Endodermal cell (in vitro differentiated cells): Measurements from ENCODE around the gene PAK1. TPM values are rescaled to one million over a fixed set of nuclear protein-coding genes. Genes with fewer than 3 reads are reported as not detected.

Experiments
- DNase-seq: peaks from one replicate; pipeline ENCODE4 v3.0.0-alpha.2; 2017
- H3K27ac ChIP-seq: 2 replicates; pipeline ENCODE4 v1.5.1; 2013; ENCODE audit warnings: mild to moderate bottlenecking, low read depth, low read length, moderate library complexity
- H3K27me3 ChIP-seq: 2 replicates; pipeline ENCODE4 v1.6.1; 2013; ENCODE audit warnings: mild to moderate bottlenecking, low read length, moderate library complexity; ENCODE audit not compliant: insufficient read depth, control insufficient read depth, poor library complexity, severe bottlenecking
- H3K36me3 ChIP-seq: 2 replicates; pipeline ENCODE4 v1.7.0; 2013; ENCODE audit warnings: mild to moderate bottlenecking, low read length, moderate library complexity; ENCODE audit not compliant: control insufficient read depth, insufficient read depth
- H3K4me1 ChIP-seq: one replicate; pipeline ENCODE4 v1.7.0; 2013; ENCODE audit warnings: low read length; ENCODE audit not compliant: control insufficient read depth, insufficient read depth
- H3K4me3 ChIP-seq: 2 replicates; pipeline ENCODE4 v1.5.1; 2013; ENCODE audit warnings: mild to moderate bottlenecking, low read length, moderate library complexity
- H3K9ac ChIP-seq: 2 replicates; pipeline ENCODE4 v1.6.1; 2013; ENCODE audit warnings: mild to moderate bottlenecking, low read length, moderate library complexity; ENCODE audit not compliant: poor library complexity, severe bottlenecking; ENCODE audit errors: extremely low read depth
- H3K9me3 ChIP-seq: 2 replicates; pipeline ENCODE4 v1.6.1; 2013; ENCODE audit warnings: mild to moderate bottlenecking, low read length, moderate library complexity; ENCODE audit not compliant: control insufficient read depth
- H3K27ac Mint-ChIP-seq: 2 replicates; pipeline ENCODE4 v1.8.0; 2020; ENCODE audit warnings: mixed read lengths
- H3K27me3 Mint-ChIP-seq: 2 replicates; pipeline ENCODE4 v1.8.0; 2021; ENCODE audit warnings: mild to moderate bottlenecking, mixed read lengths; ENCODE audit not compliant: insufficient read depth
- H3K36me3 Mint-ChIP-seq: 2 replicates; pipeline ENCODE4 v1.8.0; 2020; ENCODE audit warnings: low read depth, mixed read lengths
- H3K4me1 Mint-ChIP-seq: 2 replicates; pipeline ENCODE4 v1.8.0; 2020; ENCODE audit warnings: mixed read lengths
- H3K4me3 Mint-ChIP-seq: 2 replicates; pipeline ENCODE4 v1.8.0; 2020; ENCODE audit warnings: mild to moderate bottlenecking, moderate library complexity, mixed read lengths
- H3K9me3 Mint-ChIP-seq: 2 replicates; pipeline ENCODE4 v1.8.0; 2020; ENCODE audit warnings: mild to moderate bottlenecking, mixed read lengths
- CTCF ChIP-seq: fragments of 200-600 bp; sonication (generic); conservative IDR thresholded peaks from 2 replicates; pipeline ENCODE4 v1.5.0; 2021; ENCODE audit warnings: antibody characterized with exemption, mild to moderate bottlenecking
- WGBS, 2 experiments: methylation state at CpG; one replicate each; pipeline versions ENCODE4 v1.1.5 to v1.1.7; 2013; ENCODE audit warnings: missing lambda C conversion rate in 2 of 2, mixed read lengths in 1 of 2; ENCODE audit not compliant: insufficient coverage in 1 of 2, insufficient read length in 1 of 2; 5-methylcytosine and 5-hydroxymethylcytosine counted together
- total RNA-seq, 2 donors: library from RNA; stranded (reverse); fragmentation: NEBNext Ultra II Directional in 1 of 2; extraction: Animal tissue kit (Norgen Biotek cat#: 25700) in 1 of 2; gene quantifications; 2 replicates in 1 of 2; 3 replicates in 1 of 2; pipeline ENCODE4 v1.2.1, GENCODE V29; 2021

The PAK1 gene
- total RNA-seq, 2 donors from 2014 or later, result 91.3 to 94.9 TPM

GRCh38 chr11:77311701-77312100 is 162.2 kb downstream of the PAK1 start:
- no peak for TF ChIP-seq CTCF
- Histone ChIP-seq H3K27me3 (no peaks in the 10 kb centered on the region), H3K9me3 (no peaks in the 10 kb centered on the region), H3K4me3 (no peak overlapping the region), H3K36me3 (no peaks in the 10 kb centered on the region), H3K4me1 (no peaks in the 10 kb centered on the region), H3K9ac (no peak overlapping the region), H3K27ac (no peak overlapping the region)
- Mint-ChIP-seq H3K27ac (no peak overlapping the region), H3K9me3 (no peaks in the 10 kb centered on the region), H3K27me3 (no peaks in the 10 kb centered on the region), H3K4me1 (peaks cover 4% of the 10 kb centered on the region), H3K36me3 (no peaks in the 10 kb centered on the region), H3K4me3 (no peak overlapping the region)
- DNase-seq, result no peak
- 89 to 92% methylated on average over 3 of the region's 3 CpGs for WGBS, 2 experiments

GRCh38 chr11:77310721-77311120 is 163.2 kb downstream of the PAK1 start:
- no peaks in the 10 kb centered on the region for H3K36me3 ChIP-seq
- H3K27me3 ChIP-seq, result no peaks in the 10 kb centered on the region
- H3K9ac ChIP-seq, result no peak overlapping the region
- no peak for DNase-seq
- H3K36me3 Mint-ChIP-seq, result no peaks in the 10 kb centered on the region
- H3K4me3 ChIP-seq, result no peak overlapping the region
- WGBS, 2 experiments, result 84 to 87% methylated on average over 5 of the region's 5 CpGs
- H3K4me1 Mint-ChIP-seq, result no peaks in the 10 kb centered on the region
- H3K4me1 ChIP-seq, result no peaks in the 10 kb centered on the region
- H3K4me3 Mint-ChIP-seq, result no peak overlapping the region
- no peak overlapping the region for H3K27ac ChIP-seq
- H3K27me3 Mint-ChIP-seq, result no peaks in the 10 kb centered on the region
- H3K9me3 Mint-ChIP-seq, result no peaks in the 10 kb centered on the region
- no peak overlapping the region for H3K27ac Mint-ChIP-seq
- no peak for TF ChIP-seq CTCF
- no peaks in the 10 kb centered on the region for H3K9me3 ChIP-seq

- H3K27ac ChIP-seq, result no peak overlapping the region
- no peaks in the 10 kb centered on the region for H3K9me3 ChIP-seq
- no peak for TF ChIP-seq CTCF
- H3K4me1 Mint-ChIP-seq, result no peaks in the 10 kb centered on the region
- no peaks in the 10 kb centered on the region for H3K36me3 ChIP-seq
- DNase-seq, result no peak
- H3K4me3 Mint-ChIP-seq, result no peak overlapping the region
- no peak overlapping the region for H3K9ac ChIP-seq
- H3K27me3 ChIP-seq, result no peaks in the 10 kb centered on the region
- H3K9me3 Mint-ChIP-seq, result no peaks in the 10 kb centered on the region
- H3K27ac Mint-ChIP-seq, result no peak overlapping the region
- H3K4me1 ChIP-seq, result no peaks in the 10 kb centered on the region
- no peaks in the 10 kb centered on the region for H3K36me3 Mint-ChIP-seq
- H3K27me3 Mint-ChIP-seq, result no peaks in the 10 kb centered on the region
- 83 to 91% methylated on average over 3 to 4 of the region's 5 CpGs for WGBS, 2 experiments
- no peak overlapping the region for H3K4me3 ChIP-seq
These were observed 164.4 kb downstream of the PAK1 start for GRCh38 chr11:77309401-77310085.
